ENCODE results near the gene FAM107B.
"Not testable (repeated sequence)": the region's sequence is repeated elsewhere in the genome, so short reads cannot be mapped to it uniquely, and the experiment has no call there.

Gene FAM107B

GRCh38 chr10:14595526-14596182 is 179.0 kb downstream of the FAM107B start:
- no peak for DNase-seq

GRCh38 chr10:14594878-14595525 is 179.7 kb downstream of the FAM107B start:
- no peak for DNase-seq

- DNase-seq: no peak
These were observed 180.9 kb downstream of the FAM107B start for GRCh38 chr10:14593806-14594205.

GRCh38 chr10:14592566-14592965 is 182.1 kb downstream of the FAM107B start:
- no peak for DNase-seq

GRCh38 chr10:14592026-14592425 is 182.7 kb downstream of the FAM107B start:
- DNase-seq: no peak

GRCh38 chr10:14588938-14589294 is 185.8 kb downstream of the FAM107B start:
- not testable (repeated sequence) for DNase-seq

GRCh38 chr10:14588084-14588937 is 186.4 kb downstream of the FAM107B start:
- peak; percentile 68 for DNase-seq

- no peak for DNase-seq
These were observed 187.1 kb downstream of the FAM107B start for GRCh38 chr10:14587540-14588083.

GRCh38 chr10:14586901-14587300 is 187.8 kb downstream of the FAM107B start:
- peak; percentile 85 for DNase-seq

GRCh38 chr10:14585287-14586193 is 189.2 kb downstream of the FAM107B start:
- DNase-seq: no peak

- DNase-seq: peak; percentile 36
These were observed 190.0 kb downstream of the FAM107B start for GRCh38 chr10:14584661-14585060.

GRCh38 chr10:14583967-14584366 is 190.7 kb downstream of the FAM107B start:
- DNase-seq: no peak

GRCh38 chr10:14583252-14583651 is 191.4 kb downstream of the FAM107B start:
- peak; percentile 88 for DNase-seq

- no peak for DNase-seq
These were observed 193.0 kb downstream of the FAM107B start for GRCh38 chr10:14581553-14582321.

- DNase-seq: no peak
These were observed 193.9 kb downstream of the FAM107B start for GRCh38 chr10:14580671-14581332.

GRCh38 chr10:14579405-14579804 is 195.3 kb downstream of the FAM107B start:
- DNase-seq: no peak

- DNase-seq: no peak
These were observed 196.4 kb downstream of the FAM107B start for GRCh38 chr10:14578060-14578952.

- DNase-seq: no peak
These were observed 199.8 kb downstream of the FAM107B start for GRCh38 chr10:14574885-14575284.

- no peak for DNase-seq
These were observed 200.4 kb downstream of the FAM107B start for GRCh38 chr10:14574291-14574690.

Data from CD4-positive, alpha-beta T cell treated with Interleukin-6 for 4 hours (primary cell).